DMS53 (cell line): ENCODE data around the gene MVB12B.
"Not testable (repeated sequence)": the region's sequence is repeated elsewhere in the genome, so short reads cannot be mapped to it uniquely, and the experiment has no call there.

Source experiments
- DNase-seq: peaks from one replicate; lab custom pipeline; 2025; lab: John Stamatoyannopoulos, UW

The MVB12B gene

GRCh38 chr9:126472948-126473298 lies 146.3 kb downstream of the MVB12B start:
- no peak for DNase-seq

GRCh38 chr9:126474206-126474765 lies 147.7 kb downstream of the MVB12B start:
- DNase-seq, result no peak

- DNase-seq, result no peak
Observed at GRCh38 chr9:126474786-126475485, 148.3 kb downstream of the MVB12B start.

GRCh38 chr9:126475933-126476555 lies 149.4 kb downstream of the MVB12B start:
- no peak for DNase-seq

GRCh38 chr9:126477432-126477831 lies 150.8 kb downstream of the MVB12B start:
- not testable (repeated sequence) for DNase-seq

GRCh38 chr9:126478216-126478981 lies 151.8 kb downstream of the MVB12B start:
- no peak for DNase-seq

GRCh38 chr9:126479515-126479914 lies 152.9 kb downstream of the MVB12B start:
- DNase-seq, result no peak

- no peak for DNase-seq
Observed at GRCh38 chr9:126480813-126481212, 154.2 kb downstream of the MVB12B start.

GRCh38 chr9:126481862-126482261 lies 155.2 kb downstream of the MVB12B start:
- no peak for DNase-seq

- DNase-seq, result no peak
Observed at GRCh38 chr9:126482361-126483044, 155.9 kb downstream of the MVB12B start.

GRCh38 chr9:126483468-126484073 lies 156.9 kb downstream of the MVB12B start:
- DNase-seq, result no peak

- no peak for DNase-seq
Observed at GRCh38 chr9:126485662-126486061, 159.0 kb downstream of the MVB12B start.

- DNase-seq, result no peak
Observed at GRCh38 chr9:126486276-126486675, 159.6 kb downstream of the MVB12B start.

- no peak for DNase-seq
Observed at GRCh38 chr9:126487856-126488255, 161.2 kb downstream of the MVB12B start.

GRCh38 chr9:126488310-126488709 lies 161.7 kb downstream of the MVB12B start:
- no peak for DNase-seq

- DNase-seq, result no peak
Observed at GRCh38 chr9:126488881-126489404, 162.3 kb downstream of the MVB12B start.

GRCh38 chr9:126489581-126490213 lies 163.1 kb downstream of the MVB12B start:
- DNase-seq, result no peak

- peak; percentile 40 for DNase-seq
Observed at GRCh38 chr9:126490214-126490631, 163.6 kb downstream of the MVB12B start.

- peak; percentile 79 for DNase-seq
Observed at GRCh38 chr9:126490871-126491567, 164.4 kb downstream of the MVB12B start.

GRCh38 chr9:126491568-126491879 lies 164.9 kb downstream of the MVB12B start:
- no peak for DNase-seq

- no peak for DNase-seq
Observed at GRCh38 chr9:126491949-126492348, 165.3 kb downstream of the MVB12B start.
